ENCODE measurements around the gene OSBPL10. TPM values are rescaled to one million over a fixed set of nuclear protein-coding genes. Genes with fewer than 3 reads are reported as not detected.

The OSBPL10 gene
- polyA plus RNA-seq, 2 of the 4 experiments (the other 2 are of a cell fraction), result 9.2 to 17.0 TPM

GRCh38 chr3:32021748-32022147 is 40.7 kb upstream of the OSBPL10 start:
- Histone ChIP-seq H3K4me2 (no peak overlapping the region), H3K27ac (no peak overlapping the region), H3K9me3 (no peaks in the 10 kb centered on the region), H3K4me1 (peaks cover 11% of the 10 kb centered on the region; the same call in 2 of the 3 replicates), H3K4me3 (no peak overlapping the region)
- ChIA-PET POLR2A (no interaction called here), CTCF (interaction anchor here (2.1 kb wide), 1 partner anchor 122 kb away, joined by 17 read pairs; no protein-coding TSS in a partner anchor)
- WGBS (ENCODE audit: missing lambda C conversion rate), result 25% methylated on average over 3 of the region's 3 CpGs
- DNase-seq (ENCODE audit: low read depth in 1 of 2, low spot score in 1 of 2), result no peak
- no peak for TF ChIP-seq RNF2 (IDR thresholded peaks at IDR 0.05; ENCODE audit: borderline replicate concordance, low read depth)
- no peak for ATAC-seq
- FAIRE-seq, result no peak

GRCh38 chr3:32021155-32021554 is 40.1 kb upstream of the OSBPL10 start:
- Histone ChIP-seq H3K4me3 (no peak overlapping the region), H3K9me3 (no peaks in the 10 kb centered on the region), H3K27ac (no peak overlapping the region), H3K4me1 (peaks cover 11% of the 10 kb centered on the region; the same call in 2 of the 3 replicates), H3K4me2 (no peak overlapping the region)
- TF ChIP-seq HES2 (IDR thresholded peaks at IDR 0.05) (no peak), PHF8 (IDR thresholded peaks at IDR 0.05; ENCODE audit: borderline replicate concordance, low read depth) (no peak), MAFK (IDR thresholded peaks at IDR 0.05; ENCODE audit: partially characterized antibody) (no peak), ATOH8 (CRISPR knock-in tag; IDR thresholded peaks at IDR 0.05; ENCODE audit: low read depth) (no peak), RNF2 (IDR thresholded peaks at IDR 0.05; ENCODE audit: borderline replicate concordance, low read depth) (no peak), HEYL (CRISPR knock-in tag; IDR thresholded peaks at IDR 0.05) (no peak), MAZ (IDR thresholded peaks at IDR 0.05; ENCODE audit: borderline replicate concordance, low read depth, low read length) (no peak), MAX (IDR thresholded peaks at IDR 0.05) (no peak)
- DNase-seq (ENCODE audit: low read depth in 1 of 2, low spot score in 1 of 2) (no peak), ATAC-seq (no peak), FAIRE-seq (no peak)
- CTCF ChIA-PET, result no interaction called here
- POLR2A ChIA-PET, result no interaction called here
- WGBS (ENCODE audit: missing lambda C conversion rate), result 73% methylated on average over 7 of the region's 7 CpGs

- Histone ChIP-seq H3K27ac (peak overlapping the region in 1 of 2 experiments; percentile 39; a peak in 1 of 6 replicates), H3K4me2 (peak overlapping the region; percentile 16; the same call in 1 of the 3 replicates), H3K4me1 (peaks cover 11% of the 10 kb centered on the region; the same call in 2 of the 3 replicates), H3K9me3 (no peaks in the 10 kb centered on the region), H3K4me3 (no peak overlapping the region)
- CTCF ChIA-PET, result interaction anchor here (0.6 to 4.7 kb wide), 48 partner anchors 9 to 1249 kb away, joined by 3 to 38 read pairs (median 4); partner anchors contain the start of genes GPD1L and ZNF860
- DNase-seq (ENCODE audit: low read depth in 1 of 2, low spot score in 1 of 2), result peak; percentile 61 to 70
- WGBS (ENCODE audit: missing lambda C conversion rate), result 28% methylated on average over 5 of the region's 5 CpGs
- TF ChIP-seq SMC3 (IDR thresholded peaks at IDR 0.05) (peak; percentile 92), CTCF (IDR thresholded peaks at IDR 0.05) (peak; percentile 86), REST (IDR thresholded peaks at IDR 0.05) (peak; percentile 41; the same call in 1 of the 2 replicates), ZFP36 (IDR thresholded peaks at IDR 0.05; ENCODE audit: borderline replicate concordance, partially characterized antibody) (no peak), RAD21 (conservative IDR thresholded peaks at IDR 0.05 in 1 of 2, IDR thresholded peaks at IDR 0.05 in 1 of 2) (peak; percentile 85 to 89), HOXB5 (CRISPR knock-in tag; IDR thresholded peaks at IDR 0.05) (no peak)
- ATAC-seq, result peak; percentile 80 to 89; a peak in 5 of 6 replicates
- FAIRE-seq, result peak; percentile 77
- POLR2A ChIA-PET, result interaction anchor here (0.6 kb wide), 1 partner anchor 58 kb away, joined by 3 read pairs; no protein-coding TSS in a partner anchor
Observed at GRCh38 chr3:32018757-32019564, 37.9 kb upstream of the OSBPL10 start.

Data from A549 (cell line).